ENCODE results near the gene KLF7. TPM values are rescaled to one million over a fixed set of nuclear protein-coding genes. Genes with fewer than 3 reads are reported as not detected.
A peak's percentile ranks its signal among the peaks of the same experiment; 100 is the strongest.

KLF7 gene
- total RNA-seq, 1 experiment from 2014 or later: 32.2 TPM

DNA sequence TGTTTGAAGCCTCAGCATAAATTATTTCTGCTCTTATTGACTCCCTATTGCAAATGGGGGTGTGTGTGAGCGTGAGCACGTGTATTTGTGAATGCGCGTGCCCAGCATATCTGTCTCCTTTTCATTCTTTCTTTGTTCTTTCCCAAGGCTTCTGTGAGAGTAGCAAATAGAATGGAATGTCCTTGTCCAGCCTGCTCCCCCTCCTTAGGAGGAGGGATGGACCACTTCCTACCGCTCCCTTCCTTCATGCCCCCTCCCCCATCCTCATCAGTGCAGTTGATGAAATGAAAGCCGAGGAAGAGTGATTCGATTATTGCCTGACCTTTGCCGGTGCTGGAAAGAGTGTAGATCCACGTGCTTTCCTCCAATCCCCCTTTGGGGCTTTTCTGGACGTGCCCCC lies 124.5 kb downstream of the KLF7 start:
- no peaks in the 10 kb centered on the region for H3K27me3 ChIP-seq (ENCODE audit: insufficient read depth, low read length)
- H3K23ac ChIP-seq (ENCODE audit: insufficient read length, low read depth, low read length): no peak overlapping the region
- H3K4ac ChIP-seq (ENCODE audit: low read depth, low read length): no peak overlapping the region
- no peak overlapping the region for H3K14ac ChIP-seq (ENCODE audit: insufficient read depth, low read length)
- H2BK20ac ChIP-seq (ENCODE audit: low read depth, low read length, poor library complexity, severe bottlenecking): no peak overlapping the region
- H3K4me1 ChIP-seq (ENCODE audit: insufficient read depth, low read length): peaks cover 8% of the 10 kb centered on the region; the same call in 1 of the 2 replicates
- H2BK120ac ChIP-seq (ENCODE audit: low read depth, low read length, poor library complexity, severe bottlenecking): no peak overlapping the region
- H3T11ph ChIP-seq (ENCODE audit: low read length): no peak overlapping the region
- H3K9me3 ChIP-seq (ENCODE audit: control insufficient read depth, low read depth, low read length): no peaks in the 10 kb centered on the region
- H2AFZ ChIP-seq (ENCODE audit: low read length): no peak overlapping the region
- H4K91ac ChIP-seq (ENCODE audit: insufficient read length, low read depth, low read length): no peak overlapping the region
- DNase-seq: no peak
- no peaks in the 10 kb centered on the region for H4K20me1 ChIP-seq (ENCODE audit: control insufficient read depth, insufficient read depth, insufficient read length)
- no peak overlapping the region for H2AK5ac ChIP-seq (ENCODE audit: insufficient read length, low read length)
- no peak overlapping the region for H4K5ac ChIP-seq (ENCODE audit: insufficient read length, low read depth, low read length)
- H2BK12ac ChIP-seq (ENCODE audit: insufficient read length, low read depth, low read length): no peak overlapping the region
- H3K23me2 ChIP-seq (ENCODE audit: insufficient read length, low read depth, low read length, poor library complexity, severe bottlenecking): no peaks in the 10 kb centered on the region
- H4K8ac ChIP-seq (replicated peaks; ENCODE audit: insufficient read length, low read depth, low read length): no peak overlapping the region
- H2BK15ac ChIP-seq (ENCODE audit: low read depth, low read length): no peak overlapping the region
- H3K4me2 ChIP-seq (ENCODE audit: insufficient read depth, insufficient read length, low read length): no peak overlapping the region
- Mint-ChIP-seq H3K27ac (peak overlapping the region in 1 of 3 experiments; percentile 22; a peak in 2 of 7 replicates), H3K4me3 (no peak overlapping the region; a peak in 1 of 5 replicates), H3K9me3 (no peaks in the 10 kb centered on the region), H3K36me3 (ENCODE audit: insufficient read depth in 1 of 3, low read depth in 3 of 3) (no peaks in the 10 kb centered on the region; a peak in 1 of 7 replicates), H3K4me1 (peaks cover 46 to 54% of the 10 kb centered on the region in 2 experiments), H3K27me3 (ENCODE audit: low read depth) (no peaks in the 10 kb centered on the region)
- no CpG with 5 or more reads among the region's 10 CpGs for WGBS (ENCODE audit: extremely low coverage, insufficient read length, low lambda C conversion rate)
- H3K56ac ChIP-seq (ENCODE audit: insufficient read length, low read depth, low read length): no peak overlapping the region
- H3K9ac ChIP-seq (ENCODE audit: extremely low read depth, insufficient read length, low read length): no peak overlapping the region
- TF ChIP-seq, protein P1, sequence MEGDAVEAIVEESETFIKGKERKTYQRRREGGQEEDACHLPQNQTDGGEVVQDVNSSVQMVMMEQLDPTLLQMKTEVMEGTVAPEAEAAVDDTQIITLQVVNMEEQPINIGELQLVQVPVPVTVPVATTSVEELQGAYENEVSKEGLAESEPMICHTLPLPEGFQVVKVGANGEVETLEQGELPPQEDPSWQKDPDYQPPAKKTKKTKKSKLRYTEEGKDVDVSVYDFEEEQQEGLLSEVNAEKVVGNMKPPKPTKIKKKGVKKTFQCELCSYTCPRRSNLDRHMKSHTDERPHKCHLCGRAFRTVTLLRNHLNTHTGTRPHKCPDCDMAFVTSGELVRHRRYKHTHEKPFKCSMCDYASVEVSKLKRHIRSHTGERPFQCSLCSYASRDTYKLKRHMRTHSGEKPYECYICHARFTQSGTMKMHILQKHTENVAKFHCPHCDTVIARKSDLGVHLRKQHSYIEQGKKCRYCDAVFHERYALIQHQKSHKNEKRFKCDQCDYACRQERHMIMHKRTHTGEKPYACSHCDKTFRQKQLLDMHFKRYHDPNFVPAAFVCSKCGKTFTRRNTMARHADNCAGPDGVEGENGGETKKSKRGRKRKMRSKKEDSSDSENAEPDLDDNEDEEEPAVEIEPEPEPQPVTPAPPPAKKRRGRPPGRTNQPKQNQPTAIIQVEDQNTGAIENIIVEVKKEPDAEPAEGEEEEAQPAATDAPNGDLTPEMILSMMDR (conservative IDR thresholded peaks at IDR 0.05): no peak
- H3K79me1 ChIP-seq (ENCODE audit: insufficient read depth, low read depth, low read length, poor library complexity, severe bottlenecking): no peaks in the 10 kb centered on the region
- H2BK5ac ChIP-seq (ENCODE audit: insufficient read length, low read length): no peak overlapping the region
- no peaks in the 10 kb centered on the region for H3K79me2 ChIP-seq (ENCODE audit: insufficient read depth, low read length)
- no peak overlapping the region for H3K18ac ChIP-seq (ENCODE audit: insufficient read length, low read depth, low read length)
- H3K27ac ChIP-seq (ENCODE audit: insufficient read length, low read depth, low read length): no peak overlapping the region
